Naive thymus-derived CD8-positive, alpha-beta T cell (primary cell): ENCODE data around the gene COL12A1. TPM values are rescaled to one million over a fixed set of nuclear protein-coding genes. Genes with fewer than 3 reads are reported as not detected.

Source experiments
- ATAC-seq, 2 donors: fragments of 150-1000 bp; cut with Tn5 transposase in 1 of 2; sonication (Bioruptor Pico), chemical (Tn5 transposase) in 1 of 2; 1 replicate in 1 of 2; 2 replicates in 1 of 2; pipeline ENCODE4 v1.10.0; 2021; ENCODE audit warnings: mild to moderate bottlenecking in 2 of 2, moderate library complexity in 2 of 2
- POLR2A ChIA-PET: fragments of 350-600 bp; sonication (Branson Sonifier 250); formaldehyde crosslinking; loops from one replicate; lab custom pipeline; 2021; ENCODE audit warnings: antibody characterized with exemption; lab: Charles Lee
- DNase-seq, 10 donors: peaks; one replicate each; pipeline versions ENCODE4 v3.0.0 to v3.0.0-alpha.2; 2020 to 2022
- H3K27ac Mint-ChIP-seq, 10 donors: one replicate each; pipeline ENCODE4 v1.8.0; 2020 to 2022; ENCODE audit warnings: mild to moderate bottlenecking in 10 of 10, mixed read lengths in 10 of 10, moderate library complexity in 4 of 10, inconsistent platforms in 1 of 10
- H3K27me3 Mint-ChIP-seq, 5 donors: one replicate each; pipeline ENCODE4 v1.8.0; 2021 to 2022; ENCODE audit warnings: mixed read lengths in 5 of 5
- H3K36me3 Mint-ChIP-seq, 3 donors: one replicate each; pipeline ENCODE4 v1.8.0; 2020 to 2022; ENCODE audit warnings: mixed read lengths in 3 of 3, mild to moderate bottlenecking in 2 of 3, inconsistent platforms in 1 of 3
- H3K4me1 Mint-ChIP-seq, 4 donors: one replicate each; pipeline ENCODE4 v1.8.0; 2021 to 2022; ENCODE audit warnings: mixed read lengths in 4 of 4
- H3K4me3 Mint-ChIP-seq, 10 donors: one replicate each; pipeline ENCODE4 v1.8.0; 2020 to 2022; ENCODE audit warnings: mild to moderate bottlenecking in 10 of 10, mixed read lengths in 10 of 10, moderate library complexity in 6 of 10, inconsistent platforms in 1 of 10
- H3K9me3 Mint-ChIP-seq, 9 donors: one replicate each; pipeline ENCODE4 v1.8.0; 2020 to 2022; ENCODE audit warnings: mixed read lengths in 9 of 9, mild to moderate bottlenecking in 3 of 9, inconsistent platforms in 1 of 9, moderate library complexity in 1 of 9
- polyA plus RNA-seq, 3 donors: library from polyadenylated mRNA; unstranded; fragments of 300-500 nt; fragmentation: Illumina TruSeq; gene quantifications; one replicate each; pipeline ENCODE4 v1.2.3, GENCODE V29; 2021
- total RNA-seq, 8 experiments: library from RNA in 2 of 8; stranded (reverse) in 2 of 8; gene quantifications; one replicate each; pipeline ENCODE4 v1.2.3 and lab custom pipeline; 2021 to 2026

Gene COL12A1
- total and polyA plus RNA-seq, 5 experiments from 2014 or later, result not detected

DNA sequence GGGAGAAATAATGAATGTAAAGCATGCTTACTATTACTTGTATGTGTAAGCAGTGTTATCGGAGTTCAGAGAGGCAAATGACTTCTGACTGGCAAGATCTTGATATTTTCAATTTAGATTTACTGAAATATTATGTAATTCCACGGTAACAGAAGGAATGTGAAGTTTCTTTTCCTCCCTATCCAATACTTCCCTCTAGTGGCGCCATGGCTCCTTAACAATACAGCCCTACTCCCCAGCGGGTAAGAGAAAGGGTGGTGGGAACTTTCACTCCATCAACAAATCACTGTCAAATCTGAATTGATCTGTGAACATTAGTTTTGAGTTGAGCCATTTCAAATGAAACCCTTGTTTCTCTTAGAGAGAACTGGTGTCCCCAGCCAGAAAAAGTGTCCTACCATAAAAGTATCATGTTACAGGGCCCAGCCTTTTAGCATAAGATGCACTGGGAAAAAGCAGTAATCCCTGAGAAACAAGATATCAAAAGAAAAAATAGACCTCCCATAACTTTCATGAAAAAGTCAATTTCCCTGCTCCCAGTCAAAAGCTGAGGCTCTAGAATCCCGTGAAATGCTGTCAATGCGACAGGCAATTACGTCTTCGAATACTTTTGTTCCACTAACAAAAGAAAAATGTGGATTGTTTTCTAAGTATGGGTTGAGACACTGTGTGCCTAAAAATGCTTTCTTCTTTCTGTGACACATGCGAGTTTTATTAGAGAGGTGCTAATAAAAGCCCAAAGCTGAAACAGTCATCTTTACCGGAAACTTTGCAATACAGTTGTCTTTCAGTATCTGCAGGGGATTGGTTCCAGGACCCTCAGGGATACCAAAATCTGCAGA is 24.9 kb upstream of the COL12A1 start:
- POLR2A ChIA-PET, result no interaction called here
- Mint-ChIP-seq H3K27me3 (peaks cover 0 to 5% (median 0%) of the 10 kb centered on the region in 5 donors), H3K9me3 (no peaks in the 10 kb centered on the region), H3K27ac (no peak overlapping the region), H3K36me3 (no peaks in the 10 kb centered on the region), H3K4me3 (no peak overlapping the region), H3K4me1 (peaks cover 0 to 2% (median 0%) of the 10 kb centered on the region in 4 donors)
- ATAC-seq (no peak), DNase-seq (no peak)

DNA sequence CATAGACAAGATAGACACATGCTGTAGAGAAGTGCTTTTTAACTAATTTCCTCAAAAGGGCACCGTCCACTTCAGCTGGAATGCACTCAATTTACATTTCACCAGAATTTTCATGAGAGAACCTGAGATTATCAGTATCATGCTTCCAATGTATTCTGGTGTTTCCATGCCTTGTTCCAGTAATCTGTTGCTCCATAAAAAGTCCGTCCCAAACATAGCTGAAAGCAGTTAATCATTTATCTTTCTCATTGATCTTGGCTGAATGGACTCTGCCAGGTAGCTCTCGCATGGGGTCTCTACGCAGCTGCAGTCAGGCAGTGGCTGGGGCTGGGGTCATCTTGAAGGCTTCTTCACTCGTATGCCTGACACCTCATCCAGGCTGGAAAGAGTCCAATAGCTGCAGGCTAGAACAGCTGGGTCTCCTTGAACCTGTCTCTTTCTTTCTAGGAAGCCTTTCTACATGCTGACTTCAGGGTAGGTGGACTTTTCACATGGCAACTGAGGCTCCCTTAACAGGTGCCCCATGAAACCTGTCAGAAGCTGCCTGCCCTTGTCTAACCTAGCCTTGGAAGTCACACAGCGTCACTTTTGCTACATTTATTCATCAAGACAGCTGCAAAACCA is 18.6 kb upstream of the COL12A1 start:
- POLR2A ChIA-PET, result no interaction called here
- Mint-ChIP-seq H3K27me3 (peaks cover 1 to 31% (median 7%) of the 10 kb centered on the region in 5 donors), H3K4me1 (no peaks in the 10 kb centered on the region), H3K9me3 (no peaks in the 10 kb centered on the region), H3K27ac (no peak overlapping the region), H3K36me3 (no peaks in the 10 kb centered on the region), H3K4me3 (no peak overlapping the region)
- no peak for DNase-seq
- ATAC-seq, result no peak

DNA sequence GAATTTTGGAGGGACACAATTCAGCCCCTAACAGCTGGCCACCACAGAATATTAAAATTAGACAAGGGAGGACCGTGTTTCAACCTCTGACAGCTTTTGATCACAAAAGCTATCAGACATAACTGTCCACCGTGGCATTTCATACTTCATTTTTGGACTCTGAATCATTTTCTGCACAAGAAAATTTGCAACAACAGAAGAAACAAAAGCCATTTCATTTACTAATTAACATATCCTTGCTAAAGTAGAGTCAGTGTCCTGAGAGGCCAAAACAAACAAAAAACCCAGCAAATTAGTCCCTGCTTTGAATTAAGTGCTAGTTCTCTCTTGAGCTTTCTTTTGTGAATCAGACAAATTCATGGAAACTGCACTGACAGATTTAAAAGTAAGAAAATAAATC is 17.6 kb upstream of the COL12A1 start:
- peaks cover 7 to 39% (median 8%) of the 10 kb centered on the region in 5 donors for H3K27me3 Mint-ChIP-seq

DNA sequence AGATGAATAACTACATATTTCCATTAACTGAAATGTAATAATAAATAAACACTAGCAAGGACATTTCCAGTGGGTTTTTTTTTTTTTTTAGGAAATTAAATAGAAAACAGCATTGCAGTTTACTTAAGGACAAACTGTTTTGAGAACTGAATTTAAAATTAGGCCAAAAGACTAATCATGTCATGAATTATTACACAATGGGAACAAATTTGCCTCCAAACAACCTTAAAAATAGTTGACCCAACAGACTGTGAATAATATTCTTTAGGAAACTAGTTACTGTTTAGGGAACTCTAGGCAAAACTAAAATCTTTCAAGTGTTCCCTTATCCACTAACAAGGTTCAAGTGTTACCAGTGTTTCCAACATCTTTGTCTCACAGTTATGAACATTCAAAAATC is 16.4 kb upstream of the COL12A1 start:
- ATAC-seq (no peak), DNase-seq (no peak)
- Mint-ChIP-seq H3K27me3 (peaks cover 9 to 40% (median 17%) of the 10 kb centered on the region in 5 donors), H3K36me3 (no peaks in the 10 kb centered on the region), H3K4me1 (no peaks in the 10 kb centered on the region), H3K4me3 (no peak overlapping the region), H3K27ac (no peak overlapping the region), H3K9me3 (no peaks in the 10 kb centered on the region)
- POLR2A ChIA-PET, result no interaction called here

More for the DNA sequence above, 17.6 kb upstream of the COL12A1 start:
- no peak overlapping the region for H3K4me3 Mint-ChIP-seq
- ATAC-seq (no peak), DNase-seq (no peak)
- H3K27ac Mint-ChIP-seq, result no peak overlapping the region
- no peaks in the 10 kb centered on the region for H3K4me1 Mint-ChIP-seq
- POLR2A ChIA-PET, result no interaction called here
- no peaks in the 10 kb centered on the region for H3K36me3 Mint-ChIP-seq
- no peaks in the 10 kb centered on the region for H3K9me3 Mint-ChIP-seq

DNA sequence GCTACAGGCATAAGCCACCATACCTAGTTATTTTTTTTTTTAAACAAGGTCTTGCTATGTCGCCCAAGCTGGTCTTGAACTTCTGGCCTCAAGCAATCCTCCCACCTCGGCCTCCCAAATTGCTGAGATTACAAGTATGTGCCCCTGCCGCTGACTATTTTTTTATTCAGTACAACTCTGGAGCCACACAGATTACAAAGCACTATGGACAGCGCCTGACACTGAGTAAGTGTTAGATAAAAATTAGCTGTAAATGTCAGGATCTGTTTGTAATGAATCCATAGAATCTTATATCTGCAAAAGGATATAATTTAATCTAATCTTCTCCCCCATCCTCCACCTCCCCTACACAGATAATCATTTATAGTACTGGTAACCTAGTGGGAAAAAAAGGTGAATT is 15.3 kb upstream of the COL12A1 start:
- DNase-seq, result no peak
- Mint-ChIP-seq H3K4me3 (no peak overlapping the region), H3K36me3 (no peaks in the 10 kb centered on the region), H3K27me3 (peaks cover 9 to 46% (median 23%) of the 10 kb centered on the region in 5 donors), H3K27ac (no peak overlapping the region), H3K4me1 (no peaks in the 10 kb centered on the region), H3K9me3 (no peaks in the 10 kb centered on the region)
- POLR2A ChIA-PET, result no interaction called here
- no peak for ATAC-seq

DNA sequence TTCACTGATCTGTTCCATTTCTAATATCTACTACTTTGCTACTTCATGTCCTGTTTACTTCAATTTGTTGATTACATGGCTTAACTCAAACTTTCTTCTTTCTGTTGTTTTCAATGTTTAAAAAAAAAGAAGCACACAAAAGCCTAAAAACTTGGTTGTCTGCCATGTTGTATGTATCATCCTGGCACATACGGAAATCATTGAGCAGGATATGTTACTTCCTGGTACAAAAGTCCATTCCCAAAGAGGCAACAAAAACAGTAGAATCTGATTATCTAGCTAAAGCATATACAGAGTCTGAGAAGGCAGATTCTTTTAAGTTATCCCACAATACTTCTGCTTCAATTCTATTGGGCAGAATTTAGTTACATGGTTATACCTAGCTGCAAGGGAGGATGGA is 14.5 kb upstream of the COL12A1 start:
- no peaks in the 10 kb centered on the region for H3K9me3 Mint-ChIP-seq
- no peaks in the 10 kb centered on the region for H3K4me1 Mint-ChIP-seq
- POLR2A ChIA-PET, result no interaction called here
- H3K36me3 Mint-ChIP-seq, result no peaks in the 10 kb centered on the region
- H3K27ac Mint-ChIP-seq, result no peak overlapping the region
- ATAC-seq, result no peak
- peaks cover 13 to 48% (median 28%) of the 10 kb centered on the region in 5 donors for H3K27me3 Mint-ChIP-seq
- no peak for DNase-seq
- no peak overlapping the region for H3K4me3 Mint-ChIP-seq

DNA sequence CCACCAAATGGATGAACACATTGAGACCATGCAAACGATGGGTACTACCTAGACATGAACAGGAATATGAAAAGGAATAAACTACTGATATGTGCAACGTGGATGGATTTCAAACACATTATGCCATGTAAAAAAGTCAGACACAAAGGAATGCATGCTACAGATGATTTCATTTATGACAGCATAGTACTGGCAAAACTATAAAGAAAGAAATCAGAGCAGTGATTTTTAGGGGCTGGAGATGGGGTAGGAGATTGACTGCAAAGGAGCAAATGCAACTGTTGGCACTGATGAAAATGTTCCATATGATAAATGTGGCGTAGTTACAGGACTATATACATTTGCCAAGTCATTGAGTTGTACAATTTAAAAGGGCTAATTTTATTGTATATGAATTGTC is 13.4 kb upstream of the COL12A1 start:
- Mint-ChIP-seq H3K4me1 (no peaks in the 10 kb centered on the region), H3K27me3 (peaks cover 18 to 46% (median 35%) of the 10 kb centered on the region in 5 donors), H3K36me3 (no peaks in the 10 kb centered on the region), H3K27ac (no peak overlapping the region), H3K4me3 (no peak overlapping the region), H3K9me3 (no peaks in the 10 kb centered on the region)
- POLR2A ChIA-PET, result no interaction called here
- no peak for DNase-seq
- no peak for ATAC-seq

DNA sequence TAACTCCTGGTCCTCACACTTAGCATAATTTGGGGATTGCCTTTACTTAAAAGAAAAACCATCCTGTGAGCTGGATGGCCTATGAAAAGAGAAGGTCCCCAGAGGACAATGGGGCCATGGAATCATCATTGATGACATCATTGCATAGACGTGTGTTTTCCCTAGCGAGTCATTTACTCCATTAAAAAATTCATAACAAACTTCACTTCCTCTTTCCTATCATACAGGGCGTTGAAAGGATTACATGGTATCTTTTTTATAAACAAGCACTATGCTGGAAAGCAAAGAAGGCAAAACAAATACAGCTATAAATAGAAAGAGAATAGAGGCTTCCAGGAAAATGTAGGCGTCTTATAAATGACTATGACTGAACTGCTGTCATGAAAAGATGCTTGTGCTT is 11.3 kb upstream of the COL12A1 start:
- Mint-ChIP-seq H3K36me3 (no peaks in the 10 kb centered on the region), H3K27me3 (peaks cover 15 to 52% (median 32%) of the 10 kb centered on the region in 5 donors), H3K4me3 (no peak overlapping the region), H3K27ac (peak overlapping the region in 1 of 10 donors; percentile 35), H3K9me3 (no peaks in the 10 kb centered on the region), H3K4me1 (no peaks in the 10 kb centered on the region)
- no peak for ATAC-seq
- POLR2A ChIA-PET, result no interaction called here
- DNase-seq, result no peak

DNA sequence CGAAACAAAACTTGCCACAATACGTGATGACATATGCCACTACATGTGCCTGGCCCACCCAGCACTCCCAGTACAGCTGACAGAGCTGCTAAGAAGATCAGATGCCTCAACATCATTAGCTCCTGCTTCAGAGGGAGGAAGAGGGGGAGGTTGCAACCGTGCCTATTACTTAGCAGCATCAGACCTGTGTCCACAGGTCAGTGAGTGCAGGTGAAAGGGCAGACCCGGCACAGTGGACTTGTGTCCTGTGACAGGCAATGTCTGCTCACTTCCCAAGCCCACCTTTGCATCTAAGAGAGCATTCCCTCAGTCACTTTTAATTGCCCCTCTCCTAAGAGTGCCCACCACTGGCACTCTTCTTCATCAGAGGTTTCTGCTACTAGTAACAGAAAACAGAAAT is 9.4 kb upstream of the COL12A1 start:
- H3K4me1 Mint-ChIP-seq, result peaks cover 0 to 4% (median 0%) of the 10 kb centered on the region in 4 donors
- no peak for DNase-seq
- no peak overlapping the region for H3K4me3 Mint-ChIP-seq
- POLR2A ChIA-PET, result no interaction called here
- no peaks in the 10 kb centered on the region for H3K36me3 Mint-ChIP-seq
- ATAC-seq, result no peak
- H3K9me3 Mint-ChIP-seq, result no peaks in the 10 kb centered on the region
- no peak overlapping the region for H3K27ac Mint-ChIP-seq
- peaks cover 22 to 65% (median 43%) of the 10 kb centered on the region in 5 donors for H3K27me3 Mint-ChIP-seq

DNA sequence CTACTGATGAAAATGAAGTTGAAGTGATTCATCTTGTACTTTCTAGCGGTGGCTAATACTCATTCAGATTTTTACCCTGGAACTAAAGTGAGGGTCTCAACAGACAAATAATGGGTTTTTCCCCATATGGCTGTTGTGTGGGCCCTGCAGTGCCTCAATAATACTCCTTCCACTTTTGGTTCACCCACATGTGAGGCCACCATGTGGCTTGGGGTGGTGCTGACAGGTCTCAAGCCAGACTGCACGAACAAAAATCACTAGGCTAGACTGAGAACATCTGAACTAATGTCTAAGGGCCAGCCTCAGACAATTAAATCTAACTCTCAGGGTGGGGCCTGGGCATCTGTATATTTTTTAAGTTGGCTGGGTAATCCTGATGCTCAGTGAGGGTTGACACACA is 7.9 kb upstream of the COL12A1 start:
- no peak overlapping the region for H3K4me3 Mint-ChIP-seq
- POLR2A ChIA-PET, result no interaction called here
- no peaks in the 10 kb centered on the region for H3K9me3 Mint-ChIP-seq
- H3K27ac Mint-ChIP-seq, result no peak overlapping the region
- no peaks in the 10 kb centered on the region for H3K36me3 Mint-ChIP-seq
- no peak for DNase-seq
- peaks cover 5 to 8% (median 5%) of the 10 kb centered on the region in 4 donors for H3K4me1 Mint-ChIP-seq
- H3K27me3 Mint-ChIP-seq, result peaks cover 30 to 65% (median 40%) of the 10 kb centered on the region in 5 donors
- ATAC-seq, result no peak

DNA sequence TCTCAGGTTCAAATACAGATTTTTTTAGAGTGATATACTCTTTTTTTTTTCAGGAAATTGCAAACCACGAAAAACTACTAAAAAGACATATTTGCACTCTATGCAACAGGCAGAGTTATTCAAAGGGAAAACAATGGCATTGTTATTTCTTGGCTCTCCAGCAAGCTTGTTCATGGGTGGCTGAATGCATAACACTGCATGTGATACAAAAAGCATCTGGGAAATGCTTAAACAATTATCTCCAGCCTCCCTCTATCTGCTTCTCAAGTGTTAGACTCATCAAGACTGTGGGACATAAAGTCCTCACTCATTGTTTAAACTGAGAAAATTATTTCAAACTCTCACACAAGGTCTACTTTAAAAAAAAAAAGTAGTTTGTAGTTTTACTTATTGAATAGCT is 7.3 kb upstream of the COL12A1 start:
- DNase-seq, result no peak
- ATAC-seq, result no peak
- POLR2A ChIA-PET, result no interaction called here
- H3K36me3 Mint-ChIP-seq, result no peaks in the 10 kb centered on the region
- H3K27me3 Mint-ChIP-seq, result peaks cover 34 to 65% (median 44%) of the 10 kb centered on the region in 5 donors
- H3K9me3 Mint-ChIP-seq, result no peaks in the 10 kb centered on the region
- H3K4me3 Mint-ChIP-seq, result no peak overlapping the region
- H3K27ac Mint-ChIP-seq, result no peak overlapping the region
- peaks cover 11 to 15% (median 11%) of the 10 kb centered on the region in 4 donors for H3K4me1 Mint-ChIP-seq

DNA sequence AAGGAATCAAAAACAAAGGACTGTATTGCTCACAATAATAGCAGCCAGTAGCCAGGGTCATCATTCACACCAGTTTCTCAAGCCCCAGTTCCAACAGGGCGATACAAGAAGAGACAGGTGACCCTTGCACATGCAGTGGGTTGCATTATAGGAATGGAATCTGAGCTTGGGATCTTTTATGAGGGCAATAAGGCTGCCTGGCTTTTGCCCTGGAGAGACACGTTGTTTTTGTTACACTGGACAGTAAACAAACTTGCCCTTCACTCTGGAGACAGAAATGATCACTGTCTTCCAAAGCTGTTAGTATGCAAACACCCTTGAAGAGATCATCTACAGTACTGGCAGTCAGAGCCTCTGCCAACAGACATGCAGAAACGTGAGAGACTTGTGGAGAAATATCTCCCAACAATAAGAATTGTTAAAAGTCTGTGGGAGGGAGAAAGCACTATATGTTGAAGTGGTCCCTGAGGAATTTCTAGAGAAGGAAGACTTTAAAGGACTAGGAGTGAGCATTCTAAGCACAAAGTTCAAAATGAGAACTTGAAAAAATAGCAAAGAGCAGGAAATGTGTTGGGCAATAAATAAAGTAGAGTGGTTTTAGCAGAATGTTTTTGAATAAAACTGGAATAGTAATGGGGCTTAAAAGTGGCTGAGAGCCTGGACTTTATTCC is 6.2 kb upstream of the COL12A1 start:
- H3K4me1 Mint-ChIP-seq, result peaks cover 18 to 24% (median 22%) of the 10 kb centered on the region in 4 donors
- peaks cover 40 to 65% (median 47%) of the 10 kb centered on the region in 5 donors for H3K27me3 Mint-ChIP-seq
- POLR2A ChIA-PET, result no interaction called here
- H3K27ac Mint-ChIP-seq, result no peak overlapping the region
- no peaks in the 10 kb centered on the region for H3K36me3 Mint-ChIP-seq
- ATAC-seq (no peak), DNase-seq (no peak)
- no peaks in the 10 kb centered on the region for H3K9me3 Mint-ChIP-seq
- H3K4me3 Mint-ChIP-seq, result no peak overlapping the region
